ENCODE data around the gene DPP6.

DPP6 gene

DNA sequence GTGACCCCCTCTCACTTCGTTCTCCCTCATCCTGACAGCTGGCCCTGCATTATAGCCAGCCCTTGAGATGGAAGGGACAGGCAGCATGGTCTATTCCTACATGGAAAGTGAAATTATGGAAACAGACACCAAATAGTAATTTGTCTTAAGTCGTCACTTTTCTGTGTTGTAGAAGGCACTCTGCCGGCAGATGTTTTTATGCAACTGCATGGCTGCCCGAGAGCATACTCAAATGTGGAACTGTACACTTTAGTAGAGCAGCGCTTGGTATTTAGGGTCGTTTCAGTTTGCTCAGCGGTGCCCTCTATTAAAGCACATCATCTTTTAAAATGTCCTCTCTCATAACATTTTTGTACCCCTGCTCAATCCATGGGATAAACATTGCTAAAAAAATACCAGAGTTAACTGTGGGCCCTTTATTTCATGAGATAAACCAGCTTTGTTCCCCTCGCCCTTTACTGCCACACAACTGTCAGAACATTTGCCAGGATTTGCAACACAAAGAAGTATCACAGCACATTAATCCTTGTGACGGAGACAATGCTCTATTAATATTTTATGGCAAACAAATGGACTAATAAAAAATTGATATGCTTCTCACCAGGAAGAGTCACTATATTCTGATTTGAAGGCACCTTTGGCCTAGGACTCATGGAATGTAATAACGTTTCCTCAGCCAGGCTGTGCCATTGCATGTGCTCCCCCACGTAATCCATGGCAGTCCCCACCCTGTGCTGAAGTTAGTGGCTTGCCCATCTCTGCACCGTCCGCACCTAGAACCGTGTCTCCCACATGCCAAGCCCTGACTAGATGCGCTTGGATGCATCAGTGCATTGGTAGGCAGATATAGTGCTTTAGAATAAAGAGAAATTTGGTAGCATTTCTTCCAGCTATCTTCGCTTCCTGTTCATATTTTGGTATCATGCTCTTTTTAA lies 729.4 kb downstream of the DPP6 start:
- no peak overlapping the region for H3K4me3 ChIP-seq (ENCODE audit: low read depth, low read length)
- peak; percentile 18 for DNase-seq (ENCODE audit: low read depth)
- no peak for TF ChIP-seq CTCF (IDR thresholded peaks at IDR 0.05; ENCODE audit: control insufficient read depth, extremely low read depth, insufficient read depth)

- DNase-seq (ENCODE audit: low read depth), result no peak
- no peak for TF ChIP-seq CTCF (IDR thresholded peaks at IDR 0.05; ENCODE audit: control insufficient read depth, extremely low read depth, insufficient read depth)
- no peak overlapping the region for H3K4me3 ChIP-seq (ENCODE audit: low read depth, low read length)
Measured at GRCh38 chr7:154783281-154783909, 731.2 kb downstream of the DPP6 start.

GRCh38 chr7:154785898-154786297 lies 733.7 kb downstream of the DPP6 start:
- H3K4me3 ChIP-seq (ENCODE audit: low read depth, low read length), result no peak overlapping the region
- no peak for DNase-seq (ENCODE audit: low read depth)

DNA sequence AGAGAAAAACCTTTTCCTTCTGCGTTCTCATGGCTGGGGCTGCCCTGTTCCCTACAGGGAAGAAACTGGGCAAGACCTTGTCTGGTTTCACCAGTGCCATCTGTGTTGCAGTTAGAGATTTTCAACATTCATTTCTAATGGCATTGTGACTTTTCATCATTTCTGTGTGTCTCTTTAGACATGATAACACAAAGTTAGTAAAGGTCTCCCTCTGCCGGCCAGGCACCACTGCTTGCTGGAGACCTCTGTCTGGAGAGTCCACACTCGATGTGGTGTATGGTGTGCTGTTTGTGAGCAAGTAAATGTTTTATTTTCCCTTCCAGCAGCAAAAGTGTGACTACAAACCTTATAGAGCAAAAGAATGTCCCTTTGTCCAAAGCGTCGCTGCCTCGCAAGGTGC lies 737.2 kb downstream of the DPP6 start:
- DNase-seq (ENCODE audit: low read depth), result no peak
- TF ChIP-seq CTCF (IDR thresholded peaks at IDR 0.05; ENCODE audit: control insufficient read depth, extremely low read depth, insufficient read depth), result peak; percentile 92

More at GRCh38 chr7:154785898-154786297, 733.7 kb downstream of the DPP6 start:
- no peak for TF ChIP-seq CTCF (IDR thresholded peaks at IDR 0.05; ENCODE audit: control insufficient read depth, extremely low read depth, insufficient read depth)

DNA sequence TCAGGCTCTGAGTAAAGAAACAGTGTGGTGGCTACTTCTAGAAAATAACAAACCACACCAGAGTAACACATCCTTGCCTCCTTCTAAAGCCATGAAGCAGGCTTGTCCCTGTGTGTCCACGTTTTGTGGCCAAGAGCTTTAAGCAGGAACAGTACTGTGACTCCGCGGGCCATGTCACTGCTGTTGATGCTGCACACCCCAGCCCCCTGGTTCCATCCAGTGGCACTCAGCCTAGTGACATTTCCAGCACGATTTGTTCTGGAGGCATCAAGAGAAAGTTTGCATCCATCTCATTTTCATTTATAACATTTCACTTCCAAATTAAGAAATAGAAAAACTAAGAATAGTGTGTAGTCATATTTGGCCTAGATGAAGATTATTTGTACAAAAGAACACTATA lies 739.4 kb downstream of the DPP6 start:
- no peak for TF ChIP-seq CTCF (IDR thresholded peaks at IDR 0.05; ENCODE audit: control insufficient read depth, extremely low read depth, insufficient read depth)
- H3K4me3 ChIP-seq (ENCODE audit: low read depth, low read length), result no peak overlapping the region
- no peak for DNase-seq (ENCODE audit: low read depth)

More for the DNA sequence above, 737.2 kb downstream of the DPP6 start:
- no peak overlapping the region for H3K4me3 ChIP-seq (ENCODE audit: low read depth, low read length)

GRCh38 chr7:154792436-154793055 lies 740.3 kb downstream of the DPP6 start:
- no peak for TF ChIP-seq CTCF (IDR thresholded peaks at IDR 0.05; ENCODE audit: control insufficient read depth, extremely low read depth, insufficient read depth)
- no peak for DNase-seq (ENCODE audit: low read depth)
- no peak overlapping the region for H3K4me3 ChIP-seq (ENCODE audit: low read depth, low read length)

Data from LNCaP clone FGC (cell line).